ENCODE measurements around the gene JPH3.

The JPH3 gene

GRCh38 chr16:87652799-87653198, 50.5 kb downstream of the JPH3 start:
- TF ChIP-seq POLR2A (IDR thresholded peaks at IDR 0.05; ENCODE audit: low read length): no peak
- no peak for TF ChIP-seq GATA1 (IDR thresholded peaks at IDR 0.05; ENCODE audit: low read depth, low read length)
- DNase-seq: no peak

DNA sequence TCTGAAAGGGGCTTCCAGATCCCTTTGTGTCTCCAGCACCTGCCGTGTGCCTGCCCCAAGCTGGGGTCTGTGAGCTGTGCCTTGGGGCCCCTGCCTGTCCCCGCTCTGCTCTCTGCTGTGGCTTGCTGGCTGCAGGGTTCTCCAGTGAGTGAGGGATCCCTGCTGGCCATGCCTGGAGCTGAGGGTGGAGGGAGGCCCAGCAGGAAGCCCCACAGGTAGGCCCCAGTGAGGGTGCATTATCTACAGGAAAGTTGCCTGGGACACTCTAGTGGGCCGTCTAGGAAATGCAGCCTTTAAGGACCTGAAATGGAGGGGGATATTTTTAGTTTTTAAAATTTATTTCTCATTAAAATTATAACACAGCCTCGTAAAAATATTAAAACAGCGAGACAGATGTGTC, 50.9 kb downstream of the JPH3 start:
- DNase-seq: no peak

DNA sequence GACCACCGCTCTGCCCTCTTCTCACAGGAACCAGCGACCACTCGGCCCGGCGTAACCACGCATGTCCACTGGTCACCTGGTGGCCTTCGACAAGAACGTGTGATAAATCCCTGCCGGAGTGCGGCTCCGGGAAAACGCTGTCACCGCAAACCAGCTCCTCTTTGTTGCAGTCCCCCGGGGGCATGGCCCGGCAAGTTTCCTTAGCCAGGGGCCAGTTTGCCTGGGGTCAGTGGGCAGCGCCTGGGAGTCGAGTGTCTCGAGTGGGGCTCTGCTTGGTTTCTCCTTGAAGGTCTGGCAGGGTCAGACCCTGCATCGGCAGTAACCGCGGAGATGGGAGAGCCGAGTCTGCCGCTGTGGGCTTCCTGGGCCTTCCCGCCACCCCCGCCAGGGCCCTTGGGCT, 52.5 kb downstream of the JPH3 start:
- no peak for DNase-seq
- TF ChIP-seq GATA1 (IDR thresholded peaks at IDR 0.05; ENCODE audit: low read depth, low read length): no peak
- no peak for TF ChIP-seq POLR2A (IDR thresholded peaks at IDR 0.05; ENCODE audit: low read length)

More for the DNA sequence above, 50.9 kb downstream of the JPH3 start:
- no peak for TF ChIP-seq GATA1 (IDR thresholded peaks at IDR 0.05; ENCODE audit: low read depth, low read length)
- TF ChIP-seq POLR2A (IDR thresholded peaks at IDR 0.05; ENCODE audit: low read length): no peak

- DNase-seq: no peak
Observed at GRCh38 chr16:87656328-87656727, 54.0 kb downstream of the JPH3 start.

GRCh38 chr16:87657621-87658192, 55.4 kb downstream of the JPH3 start:
- TF ChIP-seq GATA1 (IDR thresholded peaks at IDR 0.05; ENCODE audit: low read depth, low read length) (no peak), POLR2A (IDR thresholded peaks at IDR 0.05; ENCODE audit: low read length) (no peak)
- peak in 1 of 2 experiments; percentile 12 for DNase-seq

More at GRCh38 chr16:87656328-87656727, 54.0 kb downstream of the JPH3 start:
- TF ChIP-seq GATA1 (IDR thresholded peaks at IDR 0.05; ENCODE audit: low read depth, low read length): no peak
- no peak for TF ChIP-seq POLR2A (IDR thresholded peaks at IDR 0.05; ENCODE audit: low read length)

- DNase-seq: no peak
- TF ChIP-seq GATA1 (IDR thresholded peaks at IDR 0.05; ENCODE audit: low read depth, low read length): no peak
Observed at GRCh38 chr16:87658564-87659225, 56.4 kb downstream of the JPH3 start.

- DNase-seq: peak; percentile 45 to 52
- TF ChIP-seq POLR2A (IDR thresholded peaks at IDR 0.05; ENCODE audit: low read length) (no peak), GATA1 (IDR thresholded peaks at IDR 0.05; ENCODE audit: low read depth, low read length) (no peak)
Observed at GRCh38 chr16:87661561-87661960, 59.3 kb downstream of the JPH3 start.

DNA sequence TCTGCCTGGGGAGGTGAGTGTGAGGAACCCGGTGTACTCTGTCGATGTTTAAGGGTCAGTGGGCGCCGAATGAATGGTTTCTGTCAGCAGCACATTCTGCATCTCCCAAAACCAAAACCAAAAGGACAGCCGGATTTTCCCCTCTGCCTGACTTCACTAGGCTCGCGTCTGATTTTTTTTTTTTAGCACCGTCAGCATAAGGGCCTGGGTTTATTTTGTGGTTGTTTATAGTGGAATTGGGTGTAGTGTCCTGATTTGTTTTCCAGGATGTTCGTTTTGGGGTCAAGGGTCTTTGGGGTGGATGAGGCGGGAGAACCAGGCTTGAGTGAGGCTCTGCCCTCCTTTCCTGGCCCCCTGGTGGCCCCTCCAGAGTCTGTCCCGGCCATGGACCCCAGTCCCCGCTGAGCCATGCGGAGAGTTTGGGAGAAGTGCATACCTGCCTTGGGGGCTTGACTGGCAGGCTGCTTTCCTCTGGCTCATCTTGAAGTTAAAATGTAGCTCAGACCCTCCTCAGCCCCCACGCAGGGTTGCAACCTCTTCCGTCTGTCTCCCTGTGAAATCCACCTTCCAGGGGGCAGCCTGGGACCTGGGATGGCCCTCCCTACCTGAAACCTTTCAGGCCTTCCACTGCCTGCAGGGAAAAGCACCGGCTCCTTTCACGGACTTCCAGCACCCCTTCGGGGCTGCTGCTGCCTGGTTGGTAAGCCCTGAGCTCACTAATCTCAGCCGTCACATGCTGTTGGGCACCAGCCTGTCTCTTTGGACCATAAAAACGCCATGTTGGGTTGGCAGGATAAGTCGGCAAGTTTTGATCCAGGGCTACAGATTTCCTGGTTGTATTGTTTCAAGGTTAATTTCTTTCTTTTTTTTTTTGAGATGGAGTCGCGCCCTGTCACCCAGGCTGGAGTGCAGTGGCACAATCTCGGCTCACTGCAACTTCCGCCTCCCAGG, 60.2 kb downstream of the JPH3 start:
- TF ChIP-seq POLR2A (IDR thresholded peaks at IDR 0.05; ENCODE audit: low read length) (no peak), GATA1 (IDR thresholded peaks at IDR 0.05; ENCODE audit: low read depth, low read length) (no peak)
- DNase-seq: no peak

GRCh38 chr16:87664792-87665191, 62.5 kb downstream of the JPH3 start:
- TF ChIP-seq POLR2A (IDR thresholded peaks at IDR 0.05; ENCODE audit: low read length) (no peak), GATA1 (IDR thresholded peaks at IDR 0.05; ENCODE audit: low read depth, low read length) (no peak)
- DNase-seq: no peak

- TF ChIP-seq GATA1 (IDR thresholded peaks at IDR 0.05; ENCODE audit: low read depth, low read length): no peak
- no peak for TF ChIP-seq POLR2A (IDR thresholded peaks at IDR 0.05; ENCODE audit: low read length)
Observed at GRCh38 chr16:87665193-87665592, 62.9 kb downstream of the JPH3 start.

GRCh38 chr16:87666919-87667318, 64.6 kb downstream of the JPH3 start:
- no peak for DNase-seq
- TF ChIP-seq POLR2A (IDR thresholded peaks at IDR 0.05; ENCODE audit: low read length) (no peak), GATA1 (IDR thresholded peaks at IDR 0.05; ENCODE audit: low read depth, low read length) (no peak)

More at GRCh38 chr16:87665193-87665592, 62.9 kb downstream of the JPH3 start:
- DNase-seq: no peak

- no peak for TF ChIP-seq GATA1 (IDR thresholded peaks at IDR 0.05; ENCODE audit: low read depth, low read length)
- TF ChIP-seq POLR2A (IDR thresholded peaks at IDR 0.05; ENCODE audit: low read length): no peak
- DNase-seq: no peak
Observed at GRCh38 chr16:87667443-87667842, 65.1 kb downstream of the JPH3 start.

DNA sequence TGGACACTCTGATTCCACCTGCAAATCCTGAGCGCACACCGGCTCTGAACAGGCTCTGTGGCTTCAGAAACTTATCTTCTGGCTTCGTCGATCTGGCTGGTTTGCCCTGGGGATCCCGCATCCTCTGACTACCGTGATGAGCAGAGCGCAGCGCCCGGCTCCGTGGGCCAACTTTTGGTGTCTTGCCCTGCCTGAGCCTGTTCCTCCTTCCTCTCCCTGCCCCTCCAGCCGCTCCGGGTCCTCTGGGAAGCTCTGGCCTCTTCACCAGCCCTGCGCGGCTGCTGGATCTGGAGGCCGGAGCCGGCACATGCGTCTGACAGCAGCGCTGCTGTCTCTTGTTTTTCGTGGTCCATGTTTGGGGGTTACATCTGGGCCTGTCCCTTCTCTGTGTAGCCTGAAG, 65.6 kb downstream of the JPH3 start:
- DNase-seq: no peak
- TF ChIP-seq GATA1 (IDR thresholded peaks at IDR 0.05; ENCODE audit: low read depth, low read length) (no peak), POLR2A (IDR thresholded peaks at IDR 0.05; ENCODE audit: low read length) (no peak)

GRCh38 chr16:87669672-87670071, 67.4 kb downstream of the JPH3 start:
- DNase-seq: no peak
- no peak for TF ChIP-seq GATA1 (IDR thresholded peaks at IDR 0.05; ENCODE audit: low read depth, low read length)
- TF ChIP-seq POLR2A (IDR thresholded peaks at IDR 0.05; ENCODE audit: low read length): no peak
